Measurements from ENCODE around the gene SEC11C. TPM values are rescaled to one million over a fixed set of nuclear protein-coding genes. Genes with fewer than 3 reads are reported as not detected.
"Not testable (repeated sequence)": the region's sequence is repeated elsewhere in the genome, so short reads cannot be mapped to it uniquely, and the experiment has no call there.

Gene SEC11C
- total and polyA plus RNA-seq, 2 experiments from 2014 or later = 11.6 to 122 TPM

DNA sequence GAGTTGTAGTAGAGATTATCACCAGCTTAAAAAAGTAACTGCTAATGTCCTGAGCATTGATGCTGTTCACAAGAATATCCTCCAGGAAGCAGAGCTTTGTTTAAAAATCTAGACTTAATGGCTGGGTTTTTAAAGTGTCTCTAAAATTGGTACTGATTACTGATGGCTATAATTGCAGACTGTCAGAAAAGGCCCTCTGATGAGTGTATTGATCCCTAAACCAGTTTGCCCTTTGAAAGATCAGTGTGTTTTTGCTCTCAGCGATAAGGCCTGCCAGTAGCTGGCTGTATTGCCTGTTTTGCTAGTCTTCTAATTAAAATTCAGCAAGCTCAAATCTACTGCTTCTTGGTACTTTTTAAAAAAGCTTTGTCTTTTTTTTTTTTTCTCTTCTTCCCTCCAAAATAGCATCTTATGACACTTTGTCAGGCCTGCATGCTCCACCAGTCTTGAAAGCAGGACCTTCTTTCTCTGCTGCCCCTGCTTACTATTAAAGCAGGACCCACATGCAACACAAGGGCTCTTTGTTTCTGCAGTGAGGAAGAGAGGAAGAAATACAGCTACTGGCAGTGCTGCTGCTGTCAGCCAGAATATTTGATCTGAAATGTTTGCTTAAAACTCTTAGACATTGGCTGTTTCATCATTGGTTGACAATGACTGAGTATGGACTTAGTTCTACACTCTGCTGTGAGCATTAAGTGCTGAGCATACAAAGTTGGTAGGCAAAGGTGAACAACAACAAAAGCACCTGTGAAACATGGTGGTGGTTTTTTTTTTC lies 1.8 kb downstream of the SEC11C start:
- Histone ChIP-seq H3K27me3 (peaks cover 7% of the 10 kb centered on the region), H3K9me3 (ENCODE audit: low read depth) (no peaks in the 10 kb centered on the region), H3K4me1 (ENCODE audit: low read depth) (peaks cover 4% of the 10 kb centered on the region), H3K4me3 (no peak overlapping the region), H3K27ac (no peak overlapping the region), H3K36me3 (no peaks in the 10 kb centered on the region)
- TF ChIP-seq CTCF (IDR thresholded peaks at IDR 0.05; ENCODE audit: low read depth, low read length) = no peak
- DNase-seq (ENCODE audit: low read depth in 1 of 2, low spot score in 1 of 2) = no peak

DNA sequence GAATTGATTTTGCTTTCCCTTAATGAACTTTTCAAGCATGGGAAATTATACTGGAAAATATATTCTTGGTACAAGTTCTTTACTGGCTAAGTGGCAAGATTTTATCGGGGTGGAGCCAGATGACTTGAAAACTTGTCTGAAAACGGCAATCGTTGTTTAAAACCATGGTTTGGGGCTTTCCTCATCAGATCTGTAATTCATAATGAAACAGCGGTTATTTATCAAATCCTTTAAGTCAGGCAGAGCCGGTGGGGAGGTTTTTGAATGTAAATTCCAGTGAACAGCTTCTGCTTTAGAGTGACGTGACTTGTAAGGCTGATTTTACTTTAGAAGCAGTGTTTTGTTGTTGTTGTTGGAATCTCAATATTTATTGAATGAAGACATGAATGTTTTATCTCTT lies 2.6 kb downstream of the SEC11C start:
- H3K4me1 ChIP-seq (ENCODE audit: low read depth) = peaks cover 4% of the 10 kb centered on the region
- TF ChIP-seq CTCF (IDR thresholded peaks at IDR 0.05; ENCODE audit: low read depth, low read length) = no peak
- no peaks in the 10 kb centered on the region for H3K9me3 ChIP-seq (ENCODE audit: low read depth)
- H3K36me3 ChIP-seq = no peaks in the 10 kb centered on the region
- DNase-seq (ENCODE audit: low read depth in 1 of 2, low spot score in 1 of 2) = no peak
- no peak overlapping the region for H3K27ac ChIP-seq
- H3K4me3 ChIP-seq = no peak overlapping the region
- H3K27me3 ChIP-seq = peaks cover 5% of the 10 kb centered on the region

GRCh38 chr18:59142800-59143416 lies 3.2 kb downstream of the SEC11C start:
- not testable (repeated sequence) for H3K27me3 ChIP-seq; H3K27ac ChIP-seq; H3K9me3 ChIP-seq (ENCODE audit: low read depth); DNase-seq (ENCODE audit: low read depth in 1 of 2, low spot score in 1 of 2); H3K4me3 ChIP-seq; H3K4me1 ChIP-seq (ENCODE audit: low read depth); H3K36me3 ChIP-seq

GRCh38 chr18:59143441-59143840 lies 3.8 kb downstream of the SEC11C start:
- Histone ChIP-seq H3K4me3 (no peak overlapping the region), H3K27ac (no peak overlapping the region), H3K9me3 (ENCODE audit: low read depth) (no peaks in the 10 kb centered on the region), H3K4me1 (ENCODE audit: low read depth) (peaks cover 4% of the 10 kb centered on the region), H3K27me3 (no peaks in the 10 kb centered on the region), H3K36me3 (no peaks in the 10 kb centered on the region)
- DNase-seq (ENCODE audit: low read depth in 1 of 2, low spot score in 1 of 2) = no peak
- no peak for TF ChIP-seq CTCF (IDR thresholded peaks at IDR 0.05; ENCODE audit: low read depth, low read length)

DNA sequence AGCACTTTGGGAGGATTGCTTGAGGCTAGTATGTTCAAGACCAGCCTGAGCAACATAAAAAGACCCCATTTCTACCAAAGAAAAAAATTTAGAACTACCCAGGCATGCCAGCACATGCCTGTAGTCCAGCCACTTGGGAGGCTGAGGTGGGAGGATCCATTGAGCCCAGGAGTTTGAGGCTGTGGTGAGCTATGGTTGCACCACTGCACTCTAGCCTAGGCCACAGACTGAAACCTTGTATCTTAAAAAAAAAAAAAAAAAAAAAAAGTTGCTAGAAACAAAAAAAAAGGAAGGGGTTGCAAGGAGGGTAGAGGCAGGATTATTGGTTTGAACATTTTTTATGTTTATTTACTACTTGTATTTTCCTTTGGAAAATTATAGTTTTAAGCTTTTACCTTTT lies 4.8 kb downstream of the SEC11C start:
- H3K36me3 ChIP-seq = no peaks in the 10 kb centered on the region
- TF ChIP-seq CTCF (IDR thresholded peaks at IDR 0.05; ENCODE audit: low read depth, low read length) = no peak
- H3K27ac ChIP-seq = no peak overlapping the region
- H3K4me1 ChIP-seq (ENCODE audit: low read depth) = peaks cover 4% of the 10 kb centered on the region
- no peaks in the 10 kb centered on the region for H3K27me3 ChIP-seq
- H3K9me3 ChIP-seq (ENCODE audit: low read depth) = no peaks in the 10 kb centered on the region
- no peak for DNase-seq (ENCODE audit: low read depth in 1 of 2, low spot score in 1 of 2)
- H3K4me3 ChIP-seq = no peak overlapping the region

DNA sequence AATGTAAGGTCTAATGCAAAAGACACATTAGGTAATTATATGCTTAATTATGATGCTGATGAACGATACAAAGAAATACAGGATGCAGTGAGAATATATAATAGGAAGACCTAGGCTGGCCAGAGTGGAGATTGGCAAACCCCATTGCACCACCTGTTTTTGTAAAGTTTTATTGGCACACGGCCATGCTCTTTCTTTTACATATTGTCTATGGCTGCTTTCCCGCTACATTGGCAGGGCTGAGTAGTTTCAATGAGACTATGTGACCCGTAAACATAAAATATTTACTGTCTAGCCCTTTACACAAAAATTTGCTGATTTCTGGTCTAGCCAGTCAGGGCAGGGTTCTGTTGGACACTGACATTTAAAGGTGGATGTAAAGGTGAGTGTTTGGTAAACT lies 5.4 kb downstream of the SEC11C start:
- Histone ChIP-seq H3K27ac (no peak overlapping the region), H3K36me3 (no peaks in the 10 kb centered on the region), H3K27me3 (no peaks in the 10 kb centered on the region), H3K4me3 (no peak overlapping the region), H3K9me3 (ENCODE audit: low read depth) (no peaks in the 10 kb centered on the region), H3K4me1 (ENCODE audit: low read depth) (peaks cover 4% of the 10 kb centered on the region)
- no peak for DNase-seq (ENCODE audit: low read depth in 1 of 2, low spot score in 1 of 2)
- TF ChIP-seq CTCF (IDR thresholded peaks at IDR 0.05; ENCODE audit: low read depth, low read length) = no peak
